Midbrain (tissue), 1 donor: ENCODE data around the gene NME4.
"Not testable (repeated sequence)": the region's sequence is repeated elsewhere in the genome, so short reads cannot be mapped to it uniquely, and the experiment has no call there.

ENCODE experiments used
- DNase-seq: peaks from one replicate; lab custom pipeline; 2025; lab: John Stamatoyannopoulos, UW

The NME4 gene

GRCh38 chr16:397135-397661 is at the start of gene NME4:
NME4 (plus strand) TSS chr16:397199; CDS start chr16:397223, 24 bp downstream.
- DNase-seq, result no peak

- DNase-seq, result no peak
Measured at GRCh38 chr16:347203-347602, 49.8 kb upstream of the NME4 start.

- not testable (repeated sequence) for DNase-seq
Measured at GRCh38 chr16:348495-348894, 48.5 kb upstream of the NME4 start.

- DNase-seq, result no peak
Measured at GRCh38 chr16:349211-349610, 47.8 kb upstream of the NME4 start.

- DNase-seq, result no peak
Measured at GRCh38 chr16:350203-350602, 46.8 kb upstream of the NME4 start.

GRCh38 chr16:351804-352520 is 45.0 kb upstream of the NME4 start:
- no peak for DNase-seq

GRCh38 chr16:352547-353403 is 44.2 kb upstream of the NME4 start, which contains the start of gene AXIN1:
AXIN1 (minus strand) TSS chr16:352723; CDS start chr16:347025, 5,698 bp downstream.
- DNase-seq, result peak; percentile 85

- DNase-seq, result no peak
Measured at GRCh38 chr16:353404-354290, 43.4 kb upstream of the NME4 start.

- DNase-seq, result no peak
Measured at GRCh38 chr16:354291-354881, 42.6 kb upstream of the NME4 start.

- DNase-seq, result no peak
Measured at GRCh38 chr16:354971-355461, 42.0 kb upstream of the NME4 start.

- no peak for DNase-seq
Measured at GRCh38 chr16:356741-357140, 40.3 kb upstream of the NME4 start.

- no peak for DNase-seq
Measured at GRCh38 chr16:359067-359763, 37.8 kb upstream of the NME4 start.

GRCh38 chr16:359871-360697 is 36.9 kb upstream of the NME4 start:
- no peak for DNase-seq

- DNase-seq, result no peak
Measured at GRCh38 chr16:360698-361336, 36.2 kb upstream of the NME4 start.

GRCh38 chr16:361341-361871 is 35.6 kb upstream of the NME4 start:
- DNase-seq, result peak; percentile 12

GRCh38 chr16:361872-362701 is 34.9 kb upstream of the NME4 start:
- DNase-seq, result peak; percentile 66

GRCh38 chr16:362702-362999 is 34.3 kb upstream of the NME4 start:
- not testable (repeated sequence) for DNase-seq

GRCh38 chr16:363110-363765 is 33.8 kb upstream of the NME4 start:
- no peak for DNase-seq
